Mucosa of rectum (tissue), 2 donors: ENCODE measurements around the gene GALNT9.
"Not testable (repeated sequence)": the region's sequence is repeated elsewhere in the genome, so short reads cannot be mapped to it uniquely, and the experiment has no call there.

Experiments
- H3K27ac ChIP-seq, 2 donors: one replicate each; pipeline ENCODE4 v1.7.0; 2013; ENCODE audit warnings: inconsistent platforms in 2 of 2, low read depth in 2 of 2, low read length in 2 of 2
- H3K27me3 ChIP-seq, 2 donors: one replicate each; pipeline ENCODE4 v1.7.0; 2013; ENCODE audit warnings: low read length in 2 of 2; ENCODE audit not compliant: control insufficient read depth in 2 of 2, insufficient read depth in 2 of 2
- H3K36me3 ChIP-seq, 2 donors: one replicate each; pipeline ENCODE4 v1.7.0; 2013; ENCODE audit warnings: low read length in 2 of 2; ENCODE audit not compliant: control insufficient read depth in 2 of 2, insufficient read depth in 2 of 2
- H3K4me1 ChIP-seq, 2 donors: one replicate each; pipeline ENCODE4 v1.7.0; 2013; ENCODE audit warnings: low read length in 2 of 2, mild to moderate bottlenecking in 1 of 2; ENCODE audit not compliant: control insufficient read depth in 2 of 2, insufficient read depth in 2 of 2
- H3K4me3 ChIP-seq, 2 donors: one replicate each; pipeline ENCODE4 v1.7.0; 2013; ENCODE audit warnings: low read length in 2 of 2
- H3K9ac ChIP-seq, 2 donors: one replicate each; pipeline ENCODE4 v1.7.0; 2013; ENCODE audit warnings: low read length in 2 of 2, low read depth in 1 of 2, mild to moderate bottlenecking in 1 of 2
- H3K9me3 ChIP-seq, 2 donors: one replicate each; pipeline ENCODE4 v1.7.0; 2013; ENCODE audit warnings: low read length in 2 of 2; ENCODE audit not compliant: control insufficient read depth in 2 of 2
- donor health status: healthy.
- donor health status: Normal muscosa, but diverticular disease.

GALNT9 gene

GRCh38 chr12:132358241-132359225, 29.1 kb upstream of the GALNT9 start:
- H3K9me3 ChIP-seq, H3K27ac ChIP-seq, H3K27me3 ChIP-seq, H3K4me3 ChIP-seq, H3K4me1 ChIP-seq, H3K9ac ChIP-seq, H3K36me3 ChIP-seq: not testable (repeated sequence)

GRCh38 chr12:132357623-132358186, 28.3 kb upstream of the GALNT9 start:
- no peak overlapping the region for H3K27ac ChIP-seq

GRCh38 chr12:132356691-132357622, 27.6 kb upstream of the GALNT9 start:
- Histone ChIP-seq H3K4me1 (peaks cover 0 to 2% of the 10 kb centered on the region in 2 donors), H3K9ac (no peak overlapping the region), H3K36me3 (no peaks in the 10 kb centered on the region), H3K4me3 (no peak overlapping the region), H3K9me3 (no peaks in the 10 kb centered on the region), H3K27me3 (no peaks in the 10 kb centered on the region), H3K27ac (no peak overlapping the region)

More at GRCh38 chr12:132357623-132358186, 28.3 kb upstream of the GALNT9 start:
- no peaks in the 10 kb centered on the region for H3K36me3 ChIP-seq
- no peak overlapping the region for H3K4me3 ChIP-seq
- H3K9ac ChIP-seq: no peak overlapping the region
- no peaks in the 10 kb centered on the region for H3K9me3 ChIP-seq
- H3K4me1 ChIP-seq: peaks cover 0 to 2% of the 10 kb centered on the region in 2 donors
- H3K27me3 ChIP-seq: no peaks in the 10 kb centered on the region

- H3K27ac ChIP-seq: no peak overlapping the region
- no peaks in the 10 kb centered on the region for H3K36me3 ChIP-seq
- peaks cover 0 to 2% of the 10 kb centered on the region in 2 donors for H3K4me1 ChIP-seq
- no peak overlapping the region for H3K4me3 ChIP-seq
- no peaks in the 10 kb centered on the region for H3K9me3 ChIP-seq
- no peak overlapping the region for H3K9ac ChIP-seq
- no peaks in the 10 kb centered on the region for H3K27me3 ChIP-seq
Measured at GRCh38 chr12:132355742-132356681, 26.6 kb upstream of the GALNT9 start.

GRCh38 chr12:132354982-132355680, 25.7 kb upstream of the GALNT9 start:
- H3K27me3 ChIP-seq: no peaks in the 10 kb centered on the region
- H3K4me1 ChIP-seq: peaks cover 0 to 2% of the 10 kb centered on the region in 2 donors

GRCh38 chr12:132354211-132354981, 25.0 kb upstream of the GALNT9 start:
- Histone ChIP-seq H3K9ac (no peak overlapping the region), H3K36me3 (no peaks in the 10 kb centered on the region), H3K4me1 (peaks cover 0 to 2% of the 10 kb centered on the region in 2 donors), H3K27ac (no peak overlapping the region), H3K27me3 (no peaks in the 10 kb centered on the region), H3K4me3 (no peak overlapping the region), H3K9me3 (no peaks in the 10 kb centered on the region)

More at GRCh38 chr12:132354982-132355680, 25.7 kb upstream of the GALNT9 start:
- Histone ChIP-seq H3K27ac (no peak overlapping the region), H3K4me3 (no peak overlapping the region), H3K9me3 (no peaks in the 10 kb centered on the region), H3K9ac (no peak overlapping the region), H3K36me3 (no peaks in the 10 kb centered on the region)

- H3K9me3 ChIP-seq: no peaks in the 10 kb centered on the region
- no peaks in the 10 kb centered on the region for H3K36me3 ChIP-seq
- no peaks in the 10 kb centered on the region for H3K27me3 ChIP-seq
- H3K9ac ChIP-seq: no peak overlapping the region
- H3K4me3 ChIP-seq: no peak overlapping the region
- no peak overlapping the region for H3K27ac ChIP-seq
- H3K4me1 ChIP-seq: peaks cover 0 to 2% of the 10 kb centered on the region in 2 donors
Measured at GRCh38 chr12:132353811-132354210, 24.4 kb upstream of the GALNT9 start.

GRCh38 chr12:132352896-132353800, 23.8 kb upstream of the GALNT9 start:
- H3K4me3 ChIP-seq: no peak overlapping the region
- H3K27ac ChIP-seq: no peak overlapping the region
- H3K36me3 ChIP-seq: no peaks in the 10 kb centered on the region
- no peaks in the 10 kb centered on the region for H3K27me3 ChIP-seq
- H3K9me3 ChIP-seq: no peaks in the 10 kb centered on the region
- peaks cover 0 to 2% of the 10 kb centered on the region in 2 donors for H3K4me1 ChIP-seq
- no peak overlapping the region for H3K9ac ChIP-seq
